Endothelial cell of umbilical vein (primary cell): ENCODE results near the gene SSBP3. TPM values are rescaled to one million over a fixed set of nuclear protein-coding genes. Genes with fewer than 3 reads are reported as not detected.

Source experiments
- BruUV-seq: library from RNA; stranded (reverse); fragments of 400-500 nt; replicated peaks from 2 replicates; lab custom pipeline; 2021; lab: Mats Ljungman, UMichigan
- CTCF ChIA-PET: fragments of 300-600, 350-600 bp; sonication (Branson Sonifier 250); formaldehyde crosslinking; loops from one replicate; lab custom pipeline; 2021; ENCODE audit warnings: antibody characterized with exemption, inconsistent platforms; lab: Charles Lee
- POLR2A ChIA-PET: fragments of 300-600, 350-600 bp; sonication (Branson Sonifier 250); formaldehyde crosslinking; loops from one replicate; lab custom pipeline; 2021; ENCODE audit warnings: antibody characterized with exemption, inconsistent platforms; lab: Charles Lee
- DNase-seq: peaks from one replicate; pipeline ENCODE4 v3.0.0-alpha.2; 2011; ENCODE audit warnings: low read depth, low spot score
- FAIRE-seq: peaks from 2 replicates; lab custom pipeline; 2011; peaks lifted over from hg19 to GRCh38; lab: Jason Lieb, UNC
- H2AFZ ChIP-seq: 2 replicates; pipeline ENCODE4 v1.6.0; 2012; ENCODE audit warnings: low read depth, low read length, control low read depth, inconsistent platforms
- H3K27ac ChIP-seq: 2 replicates; pipeline ENCODE4 v1.5.1; 2011; ENCODE audit warnings: low read depth, mild to moderate bottlenecking, control low read depth, low read length, moderate library complexity; ENCODE audit not compliant: insufficient read depth
- H3K27me3 ChIP-seq, 2 experiments: 2 replicates each; pipeline versions ENCODE4 v1.6.0 to v1.6.1; 2011; ENCODE audit warnings: low read length in 2 of 2, mixed read lengths in 1 of 2; ENCODE audit not compliant: control insufficient read depth in 2 of 2, insufficient read depth in 2 of 2
- H3K36me3 ChIP-seq, 2 experiments: 2 replicates in 1 of 2; 3 replicates in 1 of 2; pipeline ENCODE4 v1.5.1; 2011; ENCODE audit warnings: low read length in 2 of 2, mild to moderate bottlenecking in 1 of 2, moderate library complexity in 1 of 2; ENCODE audit not compliant: control insufficient read depth in 2 of 2, insufficient read depth in 2 of 2; ENCODE audit errors: extremely low read depth in 1 of 2
- H3K4me1 ChIP-seq: 3 replicates; pipeline ENCODE4 v1.5.1; 2011; ENCODE audit warnings: mild to moderate bottlenecking, low read length; ENCODE audit not compliant: control insufficient read depth, insufficient read depth; ENCODE audit errors: extremely low read depth
- H3K4me2 ChIP-seq: 2 replicates; pipeline ENCODE4 v1.6.1; 2011; ENCODE audit warnings: low read length, control low read depth, mixed read lengths; ENCODE audit not compliant: insufficient read depth
- H3K4me3 ChIP-seq, 3 experiments: fragments of 200-600 bp in 1 of 3; sonication (generic), shearing (Covaris generic) in 1 of 3; replicated peaks in 1 of 3; 2 replicates each; pipeline ENCODE4 v1.5.1; 2011 to 2016; ENCODE audit warnings: control low read depth in 3 of 3, low read length in 3 of 3, mild to moderate bottlenecking in 2 of 3, inconsistent platforms in 1 of 3, low read depth in 1 of 3, moderate library complexity in 1 of 3; ENCODE audit not compliant: insufficient read depth in 1 of 3
- H3K79me2 ChIP-seq: 2 replicates; pipeline ENCODE4 v1.6.0; 2012; ENCODE audit warnings: low read length, inconsistent platforms; ENCODE audit not compliant: control insufficient read depth, insufficient read depth
- H3K9ac ChIP-seq: replicated peaks from 2 replicates; pipeline ENCODE3; 2011; ENCODE audit warnings: low read length, control low read depth; ENCODE audit not compliant: insufficient read depth; ENCODE audit errors: extremely low read depth
- H3K9me1 ChIP-seq: replicated peaks from 3 replicates; pipeline ENCODE4 v1.6.0; 2011; ENCODE audit warnings: mild to moderate bottlenecking, low read length; ENCODE audit not compliant: control insufficient read depth, insufficient read depth; ENCODE audit errors: extremely low read depth
- H3K9me3 ChIP-seq: replicated peaks from 2 replicates; pipeline ENCODE4 v1.5.1; 2012; ENCODE audit warnings: low read length, inconsistent platforms; ENCODE audit not compliant: control insufficient read depth, insufficient read depth
- H4K20me1 ChIP-seq: replicated peaks from 2 replicates; pipeline ENCODE3; 2011; ENCODE audit warnings: mild to moderate bottlenecking, low read length; ENCODE audit not compliant: control insufficient read depth, insufficient read depth; ENCODE audit errors: extremely low read depth
- CTCF ChIP-seq, 2 donors: IDR thresholded peaks; 1 replicate in 1 of 2; 2 replicates in 1 of 2; pipeline ENCODE4 v1.5.1; 2011; ENCODE audit warnings: low read length in 2 of 2, mild to moderate bottlenecking in 2 of 2, moderate library complexity in 2 of 2, control low read depth in 1 of 2, inconsistent platforms in 1 of 2, low read depth in 1 of 2; ENCODE audit not compliant: insufficient read depth in 1 of 2; ENCODE audit errors: extremely low read depth in 1 of 2
- MAX ChIP-seq: IDR thresholded peaks from 2 replicates; pipeline ENCODE4 v1.6.1; 2011; ENCODE audit not compliant: insufficient read depth, insufficient read length
- MYC ChIP-seq: IDR thresholded peaks from one replicate; pipeline ENCODE4 v1.6.1; 2011; ENCODE audit warnings: mild to moderate bottlenecking, low read depth, low read length
- POLR2A ChIP-seq: IDR thresholded peaks from 2 replicates; pipeline ENCODE4 v1.6.1; 2012; ENCODE audit warnings: low read depth, mild to moderate bottlenecking, control low read depth, low read length
- POLR2AphosphoS5 ChIP-seq: IDR thresholded peaks from 2 replicates; pipeline ENCODE4 v1.6.1; 2012; ENCODE audit warnings: low read depth, mild to moderate bottlenecking, control low read depth, low read length, moderate library complexity; ENCODE audit not compliant: insufficient read depth
- dilution Hi-C: fragments of 300-500 bp; cut with MboI; formaldehyde crosslinking; loops from one replicate; pipeline ENCODE4 v1.15.0; 2019; ENCODE audit warnings: low sequenced_read_pairs; ENCODE audit not compliant: extremely low pct_ligation_motif_present
- intact Hi-C: fragments of 100-400 bp; cut with micrococcal nuclease; formaldehyde crosslinking; loops from one replicate; pipeline ENCODE4 v1.10.0; 2022
- polyA plus RNA-seq, 4 experiments: library from polyadenylated mRNA; depleted of rRNA in 3 of 4; stranded (reverse) in 3 of 4; unstranded in 1 of 4; fragments of >200 nt; gene quantifications; 2 replicates each; pipeline versions ENCODE4 v1.2.1 to v1.2.3, GENCODE V29; 2011 to 2012; ENCODE audit warnings: missing spikeins in 1 of 4
- total RNA-seq: library from RNA; stranded (reverse); gene quantifications from 2 replicates; pipeline ENCODE4 v1.2.3, GENCODE V29; 2021

The SSBP3 gene
- total and polyA plus RNA-seq, 2 donors (not counting 3 experiments of a cell fraction or from before 2014, with no cell fraction given) = 44.9 to 59.4 TPM

GRCh38 chr1:54407404-54408146 is 1.4 kb upstream of the SSBP3 start:
- no TSS peak for BruUV-seq
- no peak for TF ChIP-seq CTCF (IDR thresholded peaks at IDR 0.05; ENCODE audit: extremely low read depth in 1 of 2, insufficient read depth in 1 of 2, low read depth in 1 of 2, low read length in 2 of 2)
- Histone ChIP-seq H3K9ac (peak overlapping the region; percentile 56), H3K9me3 (no peaks in the 10 kb centered on the region), H4K20me1 (no peaks in the 10 kb centered on the region), H2AFZ (peak overlapping the region; percentile 89), H3K79me2 (peaks cover 26% of the 10 kb centered on the region), H3K36me3 (peaks cover 2 to 3% of the 10 kb centered on the region in 2 experiments), H3K9me1 (no peaks in the 10 kb centered on the region), H3K27me3 (no peaks in the 10 kb centered on the region), H3K4me2 (peak overlapping the region; percentile 96), H3K4me1 (peaks cover 41% of the 10 kb centered on the region), H3K4me3 (peak overlapping the region; percentile 71 to 85 (median 80)), H3K27ac (peak overlapping the region; percentile 61)
- peak; percentile 99 for FAIRE-seq
- ChIA-PET POLR2A (interaction anchor here (0.7 to 1.3 kb wide), 4 partner anchors 21 to 462 kb away, joined by 3 to 9 read pairs (median 6); no protein-coding TSS in a partner anchor), CTCF (interaction anchor here (0.6 to 2.6 kb wide), 15 partner anchors 11 to 859 kb away, joined by 3 to 109 read pairs (median 4); no protein-coding TSS in a partner anchor)
- dilution Hi-C loops = no loop called here
- peak; percentile 92 for DNase-seq
- intact Hi-C loops = loop anchor here (1.0 to 10.0 kb wide), 10 partner anchors 81 to 403 kb away; partner anchors contain the start of genes CYB5RL, MRPL37, TCEANC2 and TMEM59

GRCh38 chr1:54407154-54407403 is 885 bp upstream of the SSBP3 start:
- H3K4me1 ChIP-seq = peaks cover 41% of the 10 kb centered on the region
- no peak for FAIRE-seq
- no peaks in the 10 kb centered on the region for H3K9me3 ChIP-seq
- dilution Hi-C loops (no loop called here), intact Hi-C loops (loop anchor here (1.0 to 10.0 kb wide), 8 partner anchors 81 to 355 kb away; partner anchors contain the start of genes CYB5RL, MRPL37, TCEANC2 and TMEM59)
- peak overlapping the region; percentile 71 to 85 (median 80) for H3K4me3 ChIP-seq
- no TSS peak for BruUV-seq
- TF ChIP-seq POLR2A (no peak), POLR2AphosphoS5 (no peak), MAX (no peak), MYC (no peak)
- no peaks in the 10 kb centered on the region for H3K9me1 ChIP-seq
- CTCF ChIA-PET = interaction anchor here (0.6 to 2.6 kb wide), 18 partner anchors 11 to 858 kb away, joined by 3 to 109 read pairs (median 4); no protein-coding TSS in a partner anchor
- peak overlapping the region; percentile 96 for H3K4me2 ChIP-seq
- peak overlapping the region; percentile 89 for H2AFZ ChIP-seq
- peak overlapping the region; percentile 56 for H3K9ac ChIP-seq
- DNase-seq = no peak
- peaks cover 2 to 3% of the 10 kb centered on the region in 2 experiments for H3K36me3 ChIP-seq
- POLR2A ChIA-PET = interaction anchor here (0.7 to 1.4 kb wide), 5 partner anchors 21 to 462 kb away, joined by 3 to 9 read pairs (median 7); no protein-coding TSS in a partner anchor
- H4K20me1 ChIP-seq = no peaks in the 10 kb centered on the region
- H3K27ac ChIP-seq = peak overlapping the region; percentile 61
- no peaks in the 10 kb centered on the region for H3K27me3 ChIP-seq
- peaks cover 30% of the 10 kb centered on the region for H3K79me2 ChIP-seq
